IMR-90 (cell line): ENCODE results near the gene DBF4B. TPM values are rescaled to one million over a fixed set of nuclear protein-coding genes. Genes with fewer than 3 reads are reported as not detected.

Experiments
- ATAC-seq: fragments of 200-7000 bp; cut with Tn5 transposase; 2 replicates; pipeline ENCODE4 v1.9.1; 2020; ENCODE audit warnings: low read depth, mild to moderate bottlenecking, moderate library complexity
- BruUV-seq: library from RNA; stranded (reverse); fragments of 400-500 nt; replicated peaks from 2 replicates; lab custom pipeline; 2021; lab: Mats Ljungman, UMichigan
- CTCF ChIA-PET: fragments of 300-600 bp; formaldehyde crosslinking; extraction: SDS; loops from one replicate; lab custom pipeline; 2021; ENCODE audit warnings: antibody characterized with exemption; lab: Yijun Ruan, JAX
- POLR2A ChIA-PET: fragments of 300-600 bp; sonication (Branson Sonifier 250); formaldehyde crosslinking; loops from one replicate; lab custom pipeline; 2022; ENCODE audit warnings: antibody characterized with exemption; ENCODE audit not compliant: unreplicated experiment; lab: Charles Lee
- DNase-seq: peaks from one replicate; pipeline ENCODE4 v3.0.0; 2013
- H2AFZ ChIP-seq: replicated peaks from 2 replicates; pipeline ENCODE3; 2013; ENCODE audit warnings: low read length, mild to moderate bottlenecking; ENCODE audit not compliant: poor library complexity
- H2AK5ac ChIP-seq: 2 replicates; pipeline ENCODE4 v1.6.1; 2013; ENCODE audit warnings: low read depth, low read length, inconsistent platforms
- H2AK9ac ChIP-seq: replicated peaks from 2 replicates; pipeline ENCODE3; 2013; ENCODE audit warnings: mild to moderate bottlenecking, low read depth, low read length, moderate library complexity; ENCODE audit not compliant: poor library complexity
- H2BK120ac ChIP-seq: 2 replicates; pipeline ENCODE4 v1.6.1; 2013; ENCODE audit warnings: low read depth, low read length, inconsistent platforms
- H2BK15ac ChIP-seq: 3 replicates; pipeline ENCODE4 v1.6.1; 2013; ENCODE audit warnings: low read depth, low read length, inconsistent platforms
- H2BK20ac ChIP-seq: 2 replicates; pipeline ENCODE4 v1.6.1; 2013; ENCODE audit warnings: low read depth, mild to moderate bottlenecking, inconsistent platforms, low read length, moderate library complexity
- H2BK5ac ChIP-seq: 2 replicates; pipeline ENCODE4 v1.6.1; 2013; ENCODE audit warnings: mild to moderate bottlenecking, low read depth, low read length, inconsistent platforms; ENCODE audit not compliant: poor library complexity, severe bottlenecking
- H3K14ac ChIP-seq: replicated peaks from 2 replicates; pipeline ENCODE4 v1.6.1; 2013; ENCODE audit warnings: low read depth, low read length, inconsistent platforms
- H3K18ac ChIP-seq: 2 replicates; pipeline ENCODE4 v1.6.1; 2013; ENCODE audit warnings: low read depth, low read length, control low read depth
- H3K23ac ChIP-seq: 2 replicates; pipeline ENCODE4 v1.6.1; 2013; ENCODE audit warnings: low read depth, low read length, inconsistent platforms
- H3K27ac ChIP-seq: 2 replicates; pipeline ENCODE4 v1.5.1; 2013; ENCODE audit warnings: mild to moderate bottlenecking, control low read depth, low read length; ENCODE audit not compliant: insufficient read depth
- H3K27me3 ChIP-seq: 2 replicates; pipeline ENCODE4 v1.6.1; 2013; ENCODE audit warnings: low read length; ENCODE audit not compliant: control insufficient read depth, insufficient read depth
- H3K36me3 ChIP-seq: 2 replicates; pipeline ENCODE4 v1.6.1; 2013; ENCODE audit warnings: low read length, mixed read lengths; ENCODE audit not compliant: control insufficient read depth, insufficient read depth
- H3K4ac ChIP-seq: 2 replicates; pipeline ENCODE4 v1.6.1; 2013; ENCODE audit warnings: low read depth, low read length, inconsistent platforms
- H3K4me1 ChIP-seq: 2 replicates; pipeline ENCODE4 v1.6.1; 2013; ENCODE audit warnings: low read length, mixed read lengths; ENCODE audit not compliant: control insufficient read depth, insufficient read depth
- H3K4me2 ChIP-seq: 2 replicates; pipeline ENCODE4 v1.6.1; 2013; ENCODE audit warnings: low read depth, mild to moderate bottlenecking, control low read depth, low read length, moderate library complexity
- H3K4me3 ChIP-seq: 2 replicates; pipeline ENCODE4 v1.5.1; 2013; ENCODE audit warnings: low read depth, mild to moderate bottlenecking, control low read depth, low read length, moderate library complexity; ENCODE audit not compliant: insufficient read depth
- H3K56ac ChIP-seq: 2 replicates; pipeline ENCODE4 v1.6.1; 2013; ENCODE audit warnings: low read length, inconsistent platforms; ENCODE audit not compliant: insufficient read depth; ENCODE audit errors: extremely low read depth
- H3K79me1 ChIP-seq, 2 experiments: 2 replicates each; pipeline ENCODE4 v1.6.1; 2013; ENCODE audit warnings: low read length in 2 of 2, inconsistent platforms in 1 of 2, low read depth in 1 of 2
- H3K9ac ChIP-seq: 2 replicates; pipeline ENCODE4 v1.6.1; 2013; ENCODE audit warnings: low read depth, low read length, control low read depth
- H3K9me1 ChIP-seq: 2 replicates; pipeline ENCODE4 v1.6.1; 2013; ENCODE audit warnings: low read length, inconsistent platforms; ENCODE audit not compliant: insufficient read depth
- H3K9me3 ChIP-seq: 2 replicates; pipeline ENCODE4 v1.6.1; 2013; ENCODE audit warnings: low read length; ENCODE audit not compliant: control insufficient read depth, insufficient read depth
- H4K20me1 ChIP-seq: 2 replicates; pipeline ENCODE4 v1.6.1; 2013; ENCODE audit warnings: low read length, inconsistent platforms; ENCODE audit not compliant: insufficient read depth
- H4K5ac ChIP-seq: 2 replicates; pipeline ENCODE4 v1.6.1; 2013; ENCODE audit warnings: mild to moderate bottlenecking, low read depth, low read length, control low read depth
- H4K8ac ChIP-seq, 2 experiments: 2 replicates each; pipeline ENCODE4 v1.6.1; 2013; ENCODE audit warnings: low read depth in 2 of 2, low read length in 2 of 2, control low read depth in 1 of 2, inconsistent platforms in 1 of 2
- H4K91ac ChIP-seq: 2 replicates; pipeline ENCODE4 v1.6.1; 2013; ENCODE audit warnings: low read depth, low read length, inconsistent platforms; ENCODE audit not compliant: insufficient read depth
- BHLHE40 ChIP-seq: fragments of 150-350 bp; IDR thresholded peaks from 2 replicates; pipeline ENCODE4 v1.6.1; 2016; ENCODE audit warnings: mild to moderate bottlenecking, low read depth, low read length
- CEBPB ChIP-seq: IDR thresholded peaks from 2 replicates; pipeline ENCODE4 v1.6.1; 2012; ENCODE audit warnings: low read depth, low read length, improper control_type of control experiment
- CHD1 ChIP-seq: IDR thresholded peaks from 2 replicates; pipeline ENCODE4 v1.6.1; 2012; ENCODE audit warnings: low read depth, low read length, improper control_type of control experiment
- FOS ChIP-seq: fragments of 150-350 bp; IDR thresholded peaks from 2 replicates; pipeline ENCODE4 v1.6.1; 2016; ENCODE audit warnings: low read depth, low read length
- MAFK ChIP-seq: IDR thresholded peaks from 2 replicates; pipeline ENCODE4 v1.6.1; 2012; ENCODE audit warnings: low read depth, low read length, improper control_type of control experiment
- MXI1 ChIP-seq: IDR thresholded peaks from 2 replicates; pipeline ENCODE4 v1.6.1; 2012; ENCODE audit warnings: low read depth, mild to moderate bottlenecking, low read length, moderate library complexity, borderline replicate concordance
- NFE2L2 ChIP-seq: fragments of 150-350 bp; IDR thresholded peaks from 2 replicates; pipeline ENCODE4 v1.6.1; 2016; ENCODE audit warnings: low read depth, mild to moderate bottlenecking, low read length
- POLR2A ChIP-seq: IDR thresholded peaks from 2 replicates; pipeline ENCODE4 v1.6.1; 2012; ENCODE audit warnings: mild to moderate bottlenecking, low read depth, low read length
- RAD21 ChIP-seq: IDR thresholded peaks from 2 replicates; pipeline ENCODE4 v1.6.1; 2012; ENCODE audit warnings: low read length, improper control_type of control experiment
- RCOR1 ChIP-seq: IDR thresholded peaks from 2 replicates; pipeline ENCODE4 v1.6.1; 2012; ENCODE audit warnings: mild to moderate bottlenecking, low read length, improper control_type of control experiment; ENCODE audit not compliant: insufficient replicate concordance
- RFX5 ChIP-seq: IDR thresholded peaks from 2 replicates; pipeline ENCODE4 v1.8.0; 2012; ENCODE audit warnings: low read depth, mild to moderate bottlenecking, low read length, moderate library complexity
- SMC3 ChIP-seq: fragments of 150-350 bp; IDR thresholded peaks from 2 replicates; pipeline ENCODE4 v1.6.1; 2016; ENCODE audit warnings: low read depth, mild to moderate bottlenecking, antibody characterized with exemption, low read length, moderate library complexity
- USF2 ChIP-seq: fragments of 150-350 bp; IDR thresholded peaks from 2 replicates; pipeline ENCODE4 v1.6.1; 2017; ENCODE audit warnings: mild to moderate bottlenecking, antibody characterized with exemption, low read length, low read depth
- WGBS, 2 experiments: methylation state at CpG; one replicate each; pipeline versions ENCODE4 v1.1.5 to v1.1.7; 2013; ENCODE audit warnings: missing lambda C conversion rate in 2 of 2; ENCODE audit not compliant: insufficient read length in 1 of 2; ENCODE audit errors: extremely low coverage in 2 of 2; 5-methylcytosine and 5-hydroxymethylcytosine counted together
- dilution Hi-C: fragments of 300-500 bp; cut with HindIII; formaldehyde crosslinking; loops from one replicate; pipeline ENCODE4 v1.14.3; 2018; ENCODE audit warnings: low sequenced_read_pairs; ENCODE audit not compliant: unreplicated experiment
- in situ Hi-C: fragments of 300-500 bp; cut with MboI; formaldehyde crosslinking; loops from 3 replicates; pipeline ENCODE4 v1.14.3; 2019; ENCODE audit warnings: low sequenced_read_pairs, inconsistent platforms, mixed read lengths
- intact Hi-C: fragments of 100-400 bp; cut with micrococcal nuclease; formaldehyde crosslinking; loops from 2 replicates; pipeline ENCODE4 v1.10.0; 2022
- polyA plus RNA-seq, 3 experiments: library from polyadenylated mRNA; depleted of rRNA; stranded (reverse); fragments of >200 nt; gene quantifications; 2 replicates each; pipeline ENCODE4 v1.2.3, GENCODE V29; 2012; ENCODE audit warnings: low replicate concordance in 1 of 3
- total RNA-seq: library from RNA; depleted of rRNA; stranded (reverse); fragments of >200 nt; gene quantifications from 2 replicates; pipeline ENCODE4 v1.2.3, GENCODE V29; 2012
- TF ChIP-seq, protein P1 (sequence below): fragments of 150-350 bp; IDR thresholded peaks from 2 replicates; pipeline ENCODE4 v1.6.1; 2016; ENCODE audit warnings: low read depth, mild to moderate bottlenecking, low read length, moderate library complexity, borderline replicate concordance

Gene DBF4B
- total and polyA plus RNA-seq, 2 of the 4 experiments (the other 2 are of a cell fraction) = 3.6 to 10.2 TPM

DNA sequence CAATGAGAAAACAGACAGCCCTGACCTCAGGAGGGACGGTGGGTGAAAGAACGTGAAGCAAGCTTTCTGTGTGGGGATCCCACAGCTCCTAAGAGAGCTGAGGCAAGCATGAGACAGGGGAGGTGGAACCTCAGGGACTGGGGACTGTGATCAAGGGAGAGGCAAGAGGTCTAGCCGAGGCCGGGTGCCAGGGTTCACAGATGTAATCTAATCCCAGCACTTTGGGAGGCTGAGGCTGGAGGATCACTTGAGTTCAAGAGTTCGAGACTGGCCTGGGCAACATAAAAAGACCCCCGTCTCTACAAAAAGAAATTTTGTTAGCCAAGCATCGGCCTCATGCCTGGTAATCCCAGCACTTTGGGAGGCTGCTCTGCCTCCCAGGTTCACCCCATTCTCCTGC lies 45.8 kb downstream of the DBF4B start:
- no peak overlapping the region for H4K5ac ChIP-seq
- H3K18ac ChIP-seq = no peak overlapping the region
- no peak overlapping the region for H2AFZ ChIP-seq
- H2BK5ac ChIP-seq = no peak overlapping the region
- POLR2A ChIA-PET = no interaction called here
- intact Hi-C loops = no loop called here
- H3K56ac ChIP-seq = no peak overlapping the region
- no peak overlapping the region for H2AK5ac ChIP-seq
- TF ChIP-seq, protein P1, sequence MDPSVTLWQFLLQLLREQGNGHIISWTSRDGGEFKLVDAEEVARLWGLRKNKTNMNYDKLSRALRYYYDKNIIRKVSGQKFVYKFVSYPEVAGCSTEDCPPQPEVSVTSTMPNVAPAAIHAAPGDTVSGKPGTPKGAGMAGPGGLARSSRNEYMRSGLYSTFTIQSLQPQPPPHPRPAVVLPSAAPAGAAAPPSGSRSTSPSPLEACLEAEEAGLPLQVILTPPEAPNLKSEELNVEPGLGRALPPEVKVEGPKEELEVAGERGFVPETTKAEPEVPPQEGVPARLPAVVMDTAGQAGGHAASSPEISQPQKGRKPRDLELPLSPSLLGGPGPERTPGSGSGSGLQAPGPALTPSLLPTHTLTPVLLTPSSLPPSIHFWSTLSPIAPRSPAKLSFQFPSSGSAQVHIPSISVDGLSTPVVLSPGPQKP = no peak
- TF ChIP-seq FOS = no peak
- no peak for TF ChIP-seq RCOR1
- TF ChIP-seq RFX5 = no peak
- TF ChIP-seq USF2 = no peak
- TF ChIP-seq BHLHE40 = no peak
- TF ChIP-seq SMC3 = no peak
- TF ChIP-seq MAFK = no peak
- no peak for TF ChIP-seq MXI1
- TF ChIP-seq NFE2L2 = no peak
- TF ChIP-seq RAD21 = no peak
- no peak for TF ChIP-seq CEBPB
- no peak for TF ChIP-seq POLR2A
- no peak for TF ChIP-seq CHD1
- no peak overlapping the region for H3K4me3 ChIP-seq
- H3K14ac ChIP-seq = no peak overlapping the region
- H3K23ac ChIP-seq = no peak overlapping the region; the same call in 1 of the 2 replicates
- ATAC-seq (no peak), DNase-seq (no peak)
- no CpG with 5 or more reads among the region's 7 CpGs for WGBS, 2 experiments
- no peak overlapping the region for H2BK120ac ChIP-seq
- H2BK20ac ChIP-seq = no peak overlapping the region
- no peak overlapping the region for H2AK9ac ChIP-seq
- no peak overlapping the region for H3K9ac ChIP-seq
- H2BK15ac ChIP-seq = no peak overlapping the region
- H3K4ac ChIP-seq = no peak overlapping the region
- no peak overlapping the region for H4K91ac ChIP-seq
- H3K36me3 ChIP-seq = 0 out of 2 replicates have a peak, but pooled peaks cover 2% of the 10 kb centered on the region
- BruUV-seq = no TSS peak
- in situ Hi-C loops = no loop called here
- no peaks in the 10 kb centered on the region for H3K79me1 ChIP-seq
- H3K9me1 ChIP-seq = 0 out of 2 replicates have a peak, but pooled peaks cover 6% of the 10 kb centered on the region
- no peak overlapping the region for H4K8ac ChIP-seq
- peaks cover 17% of the 10 kb centered on the region for H3K27me3 ChIP-seq
- no peak overlapping the region for H3K4me2 ChIP-seq
- peaks cover under 1% of the 10 kb centered on the region; the same call in 1 of the 2 replicates for H3K4me1 ChIP-seq
- dilution Hi-C loops = no loop called here
- H4K20me1 ChIP-seq = no peaks in the 10 kb centered on the region; the same call in 1 of the 2 replicates
- CTCF ChIA-PET = no interaction called here
- H3K9me3 ChIP-seq = no peaks in the 10 kb centered on the region
- no peak overlapping the region for H3K27ac ChIP-seq
